Fibroblast of pulmonary artery (primary cell): Measurements from ENCODE around the gene GPX7.
A peak's percentile ranks its signal among the peaks of the same experiment; 100 is the strongest.

Experiments used
- DNase-seq: peaks from one replicate; pipeline ENCODE4 v3.0.0-alpha.2; 2010; ENCODE audit warnings: low read depth
- H3K4me3 ChIP-seq: replicated peaks from 2 replicates; pipeline ENCODE4 v1.5.1; 2011; ENCODE audit warnings: low read depth, mild to moderate bottlenecking, control low read depth, low read length, moderate library complexity
- CTCF ChIP-seq: IDR thresholded peaks from 2 replicates; pipeline ENCODE4 v1.5.1; 2011; ENCODE audit warnings: mild to moderate bottlenecking, control low read depth, low read length, inconsistent platforms; ENCODE audit errors: missing control alignments

Gene GPX7

GRCh38 chr1:52558941-52559340, 43.2 kb upstream of the GPX7 start:
- no peak for DNase-seq

GRCh38 chr1:52559875-52560274, 42.3 kb upstream of the GPX7 start:
- no peak for DNase-seq
- no peak for TF ChIP-seq CTCF
- H3K4me3 ChIP-seq, result no peak overlapping the region

More at GRCh38 chr1:52558941-52559340, 43.2 kb upstream of the GPX7 start:
- H3K4me3 ChIP-seq, result no peak overlapping the region
- no peak for TF ChIP-seq CTCF

GRCh38 chr1:52562766-52563165, 39.4 kb upstream of the GPX7 start:
- no peak for TF ChIP-seq CTCF
- no peak for DNase-seq

GRCh38 chr1:52567943-52568342, 34.2 kb upstream of the GPX7 start:
- TF ChIP-seq CTCF, result no peak
- peak; percentile 21 for DNase-seq
- no peak overlapping the region for H3K4me3 ChIP-seq

More at GRCh38 chr1:52562766-52563165, 39.4 kb upstream of the GPX7 start:
- H3K4me3 ChIP-seq, result no peak overlapping the region

GRCh38 chr1:52569449-52570210, 32.5 kb upstream of the GPX7 start:
- no peak for DNase-seq
- TF ChIP-seq CTCF, result no peak
- H3K4me3 ChIP-seq, result no peak overlapping the region

- TF ChIP-seq CTCF, result no peak
- peak; percentile 31 for DNase-seq
- H3K4me3 ChIP-seq, result no peak overlapping the region
These were observed 30.4 kb upstream of the GPX7 start for GRCh38 chr1:52571783-52572182.

GRCh38 chr1:52572387-52572786, 29.8 kb upstream of the GPX7 start:
- H3K4me3 ChIP-seq, result no peak overlapping the region
- DNase-seq, result no peak
- no peak for TF ChIP-seq CTCF
